OCI-LY7 (cell line): ENCODE measurements around the gene PFKFB3. TPM values are rescaled to one million over a fixed set of nuclear protein-coding genes. Genes with fewer than 3 reads are reported as not detected.
A peak's percentile ranks its signal among the peaks of the same experiment; 100 is the strongest.

Experiments used
- Bru-seq: library from RNA; stranded (reverse); fragments of 400-500 nt; gene quantifications from one replicate; lab custom pipeline; 2021; lab: Mats Ljungman, UMichigan
- BruChase-seq, 2 experiments: library from RNA; stranded (reverse); fragments of 400-500 nt; gene quantifications; one replicate each; lab custom pipeline; 2021; lab: Mats Ljungman, UMichigan
- BruUV-seq: library from RNA; stranded (reverse); fragments of 400-500 nt; replicated peaks from 2 replicates; lab custom pipeline; 2021; lab: Mats Ljungman, UMichigan
- CTCF ChIA-PET: fragments of 300-600 bp; sonication (Branson Sonifier 250); formaldehyde crosslinking; loops from one replicate; lab custom pipeline; 2022; ENCODE audit warnings: antibody characterized with exemption; ENCODE audit not compliant: unreplicated experiment; lab: Charles Lee
- POLR2A ChIA-PET: fragments of 300-600 bp; sonication (Branson Sonifier 250); formaldehyde crosslinking; loops from one replicate; lab custom pipeline; 2022; ENCODE audit warnings: antibody characterized with exemption; lab: Charles Lee
- DNase-seq: peaks from one replicate; pipeline ENCODE4 v3.0.0-alpha.2; 2015; ENCODE audit warnings: low spot score
- H2AFZ ChIP-seq: fragments of 200-600 bp; sonication (generic), shearing (Covaris generic); 2 replicates; pipeline ENCODE4 v1.6.1; 2014; ENCODE audit warnings: mild to moderate bottlenecking, antibody characterized with exemption, low read length, moderate library complexity
- H3K27ac ChIP-seq: fragments of 200-600 bp; sonication (generic); 2 replicates; pipeline ENCODE4 v1.5.1; 2014; ENCODE audit warnings: mixed run types, low read depth, mild to moderate bottlenecking, moderate library complexity, low read length, inconsistent platforms; ENCODE audit not compliant: poor library complexity, severe bottlenecking
- H3K36me3 ChIP-seq: fragments of 200-600 bp; sonication (generic); 2 replicates; pipeline ENCODE4 v1.6.1; 2014; ENCODE audit warnings: mild to moderate bottlenecking, antibody characterized with exemption, low read length, moderate library complexity, mixed read lengths; ENCODE audit not compliant: insufficient read depth
- H3K4me1 ChIP-seq: fragments of 200-600 bp; sonication (generic); 2 replicates; pipeline ENCODE4 v1.5.1; 2014; ENCODE audit warnings: mild to moderate bottlenecking, low read length; ENCODE audit not compliant: insufficient read depth, poor library complexity, severe bottlenecking
- H3K4me2 ChIP-seq: fragments of 200-600 bp; sonication (generic); 2 replicates; pipeline ENCODE4 v1.6.1; 2014; ENCODE audit warnings: mild to moderate bottlenecking, low read length
- H3K4me3 ChIP-seq: fragments of 200-600 bp; sonication (generic); 2 replicates; pipeline ENCODE4 v1.5.1; 2014; ENCODE audit warnings: mild to moderate bottlenecking, low read depth, low read length; ENCODE audit not compliant: poor library complexity, severe bottlenecking
- H3K79me2 ChIP-seq: fragments of 200-600 bp; sonication (generic); 2 replicates; pipeline ENCODE4 v1.6.1; 2016; ENCODE audit warnings: low read depth, mild to moderate bottlenecking, low read length, moderate library complexity, mixed read lengths; ENCODE audit not compliant: insufficient read depth
- H3K9me2 ChIP-seq: fragments of 200-600 bp; sonication (generic); 2 replicates; pipeline ENCODE4 v1.6.1; 2016; ENCODE audit warnings: mild to moderate bottlenecking, low read length, mixed read lengths; ENCODE audit not compliant: insufficient read depth
- H3K9me3 ChIP-seq: fragments of 200-600 bp; sonication (generic); 2 replicates; pipeline ENCODE4 v1.6.1; 2014; ENCODE audit warnings: mild to moderate bottlenecking, mixed run types, low read length, mixed read lengths
- H4K20me1 ChIP-seq: fragments of 200-600 bp; sonication (generic); 2 replicates; pipeline ENCODE4 v1.6.1; 2014; ENCODE audit warnings: mild to moderate bottlenecking, antibody characterized with exemption, low read length, moderate library complexity, mixed read lengths; ENCODE audit not compliant: insufficient read depth
- CTCF ChIP-seq: fragments of 200-600 bp; sonication (generic); conservative IDR thresholded peaks from 2 replicates; pipeline ENCODE4 v1.5.1; 2014; ENCODE audit warnings: mild to moderate bottlenecking, antibody characterized with exemption, low read length, moderate library complexity, mixed read lengths
- EZH2phosphoT487 ChIP-seq: fragments of 200-600 bp; sonication (generic); IDR thresholded peaks from 2 replicates; pipeline ENCODE4 v1.6.1; 2018; ENCODE audit warnings: low read depth, borderline replicate concordance, mild to moderate bottlenecking, mixed run types, antibody characterized with exemption, low read length, moderate library complexity, mixed read lengths
- intact Hi-C: fragments of 100-400 bp; cut with micrococcal nuclease; formaldehyde crosslinking; loops from one replicate; pipeline ENCODE4 v1.10.0; 2022; ENCODE audit not compliant: unreplicated experiment
- long read RNA-seq: library from polyadenylated mRNA; stranded (forward); transcript quantifications from one replicate; pipeline ENCODE4 v2.0.0, GENCODE V29; 2022
- total RNA-seq, 2 experiments: library from RNA; depleted of rRNA in 1 of 2; stranded (reverse); fragments of >200 nt in 1 of 2; shearing (Covaris generic) in 1 of 2; gene quantifications; 2 replicates each; pipeline ENCODE4 v1.2.3, GENCODE V29; 2014 to 2022

PFKFB3 gene
- total RNA-seq (2014; rRNA removed; shearing (Covaris generic)): 29.0 and 33.7 TPM in 2 replicates
- total RNA-seq (2022): 36.7 and 50.7 TPM in 2 replicates
- percentile 67 among the genes with signal in this experiment for Bru-seq, nascent RNA
- BruChase-seq, experiment 1, labeled RNA remaining after a 6-hour chase: percentile 82 among the genes with signal in this experiment
- BruChase-seq, experiment 2, labeled RNA remaining after a 2-hour chase: percentile 70 among the genes with signal in this experiment
- long read RNA-seq, full-length matches to known transcripts: 13 of 28 reads
- long read RNA-seq, partial matches to known transcripts: 5 of 28 reads
- long read RNA-seq, other reads (novel, unspliced or antisense): 10 of 28 reads

- Histone ChIP-seq H3K4me1 (peaks cover 53% of the 10 kb centered on the region), H3K79me2 (peaks cover 32% of the 10 kb centered on the region), H3K27ac (peak within 1 kb of the TSS; percentile 63), H3K9me3 (no peaks in the 10 kb centered on the region), H3K36me3 (peaks cover 23% of the 10 kb centered on the region), H3K4me2 (peak within 1 kb of the TSS; percentile 92), H3K4me3 (peak within 1 kb of the TSS; percentile 99), H3K9me2 (no peaks in the 10 kb centered on the region), H2AFZ (peak within 1 kb of the TSS; percentile 65), H4K20me1 (peaks cover 15% of the 10 kb centered on the region; the same call in 1 of the 2 replicates)
- CTCF ChIA-PET: interaction anchor here (0.7 to 2.4 kb wide), 6 partner anchors 75 to 203 kb away, joined by 3 to 17 read pairs (median 4); no protein-coding TSS in a partner anchor
- no TSS peak for BruUV-seq
- peak; percentile 97 for DNase-seq
- POLR2A ChIA-PET: interaction anchor here (0.6 to 3.7 kb wide), 12 partner anchors 24 to 249 kb away, joined by 3 to 46 read pairs (median 4); no protein-coding TSS in a partner anchor
- TF ChIP-seq EZH2phosphoT487 (no peak), CTCF (peak; percentile 84)
- intact Hi-C loops: loop anchor here (1.0 to 5.0 kb wide), 8 partner anchors 52 to 203 kb away; no protein-coding TSS in a partner anchor
These were observed at the start of gene PFKFB3 for GRCh38 chr10:6202684-6203330. Gene PFKFB3, plus strand, starts transcription at chr10:6202932. Its CDS starts 329 bp downstream, at chr10:6203261.

- CTCF ChIA-PET: interaction anchor here (0.6 to 1.3 kb wide), 2 partner anchors 9 to 86 kb away, joined by 3 read pairs; no protein-coding TSS in a partner anchor
- intact Hi-C loops: no loop called here
These were observed 48.9 kb upstream of the PFKFB3 start for GRCh38 chr10:6153845-6154244.

More at GRCh38 chr10:6153845-6154244, 48.9 kb upstream of the PFKFB3 start:
- no TSS peak for BruUV-seq
- Histone ChIP-seq H2AFZ (no peak overlapping the region), H3K4me3 (no peak overlapping the region), H3K27ac (no peak overlapping the region), H3K4me1 (peaks cover 17% of the 10 kb centered on the region), H4K20me1 (no peaks in the 10 kb centered on the region), H3K9me2 (no peaks in the 10 kb centered on the region), H3K9me3 (no peaks in the 10 kb centered on the region), H3K36me3 (no peaks in the 10 kb centered on the region), H3K4me2 (no peak overlapping the region), H3K79me2 (no peaks in the 10 kb centered on the region; the same call in 1 of the 2 replicates)
- TF ChIP-seq EZH2phosphoT487 (no peak), CTCF (no peak)
- no peak for DNase-seq
- POLR2A ChIA-PET: interaction anchor here (0.7 to 1.6 kb wide), 2 partner anchors 14 to 23 kb away, joined by 3 to 9 read pairs; no protein-coding TSS in a partner anchor
